HEK293T (cell line): ENCODE results near the gene ZNF362.

Source experiments
- ARNT ChIP-seq: fragments of 450-650 bp; IDR thresholded peaks from 2 replicates; pipeline ENCODE4 v1.6.1; 2017; ENCODE audit warnings: mild to moderate bottlenecking
- BHLHE40 ChIP-seq: fragments of 450-650 bp; IDR thresholded peaks from 2 replicates; pipeline ENCODE4 v1.6.1; 2016; ENCODE audit warnings: mild to moderate bottlenecking, moderate library complexity, borderline replicate concordance
- CTBP1 ChIP-seq: fragments of 450-650 bp; IDR thresholded peaks from 2 replicates; pipeline ENCODE4 v1.6.1; 2016; ENCODE audit warnings: borderline replicate concordance
- ELF4 ChIP-seq: fragments of 450-650 bp; IDR thresholded peaks from 2 replicates; pipeline ENCODE4 v1.6.1; 2017; ENCODE audit warnings: antibody characterized with exemption
- FOXA1 ChIP-seq: fragments of 450-650 bp; IDR thresholded peaks from 2 replicates; pipeline ENCODE4 v1.6.1; 2016; ENCODE audit warnings: mild to moderate bottlenecking
- FOXM1 ChIP-seq: fragments of 450-650 bp; IDR thresholded peaks from 2 replicates; pipeline ENCODE4 v1.6.1; 2017; ENCODE audit warnings: mild to moderate bottlenecking, borderline replicate concordance
- L3MBTL2 ChIP-seq: fragments of 450-650 bp; conservative IDR thresholded peaks from 2 replicates; pipeline ENCODE4 v1.6.1; 2016; ENCODE audit warnings: mild to moderate bottlenecking
- NFRKB ChIP-seq: fragments of 450-650 bp; IDR thresholded peaks from 2 replicates; pipeline ENCODE4 v1.6.1; 2016; ENCODE audit warnings: mild to moderate bottlenecking, moderate library complexity
- SP1 ChIP-seq: fragments of 450-650 bp; IDR thresholded peaks from 2 replicates; pipeline ENCODE4 v1.6.1; 2017
- SUZ12 ChIP-seq: fragments of 450-650 bp; IDR thresholded peaks from 2 replicates; pipeline ENCODE4 v1.6.1; 2016; ENCODE audit warnings: mild to moderate bottlenecking
- TARDBP ChIP-seq: fragments of 450-650 bp; IDR thresholded peaks from 2 replicates; pipeline ENCODE4 v1.6.1; 2016
- ZNF384 ChIP-seq: fragments of 450-650 bp; IDR thresholded peaks from 2 replicates; pipeline ENCODE4 v1.6.1; 2016
- TF ChIP-seq, protein P1 (sequence below): fragments of 450-650 bp; IDR thresholded peaks from 2 replicates; pipeline ENCODE4 v1.6.1; 2016

DNA sequence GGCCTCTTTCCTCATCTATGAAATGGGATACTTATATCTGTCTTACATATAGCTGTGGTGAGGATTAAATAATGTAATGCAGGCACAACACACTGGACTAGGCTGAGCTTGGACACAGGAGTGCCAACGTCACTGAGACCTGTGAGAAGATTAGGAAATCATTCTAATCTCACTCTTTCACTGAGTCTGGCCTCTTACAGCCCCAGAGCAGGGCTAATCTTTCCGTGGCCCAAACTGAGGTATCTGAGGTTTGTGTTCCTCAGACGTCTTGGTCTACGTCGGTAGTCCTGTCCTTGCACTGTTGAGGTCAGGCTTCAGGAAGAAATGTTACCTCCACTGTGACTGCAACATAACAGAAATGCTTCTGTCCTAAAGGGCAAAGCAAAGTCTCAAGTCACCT is 87.2 kb downstream of the ZNF362 start:
- TF ChIP-seq SP1 (no peak), CTBP1 (no peak), BHLHE40 (no peak), FOXM1 (no peak), TARDBP (no peak), ZNF384 (no peak), NFRKB (no peak), SUZ12 (no peak), L3MBTL2 (no peak), FOXA1 (no peak), ARNT (no peak), ELF4 (no peak)
- TF ChIP-seq, protein P1, sequence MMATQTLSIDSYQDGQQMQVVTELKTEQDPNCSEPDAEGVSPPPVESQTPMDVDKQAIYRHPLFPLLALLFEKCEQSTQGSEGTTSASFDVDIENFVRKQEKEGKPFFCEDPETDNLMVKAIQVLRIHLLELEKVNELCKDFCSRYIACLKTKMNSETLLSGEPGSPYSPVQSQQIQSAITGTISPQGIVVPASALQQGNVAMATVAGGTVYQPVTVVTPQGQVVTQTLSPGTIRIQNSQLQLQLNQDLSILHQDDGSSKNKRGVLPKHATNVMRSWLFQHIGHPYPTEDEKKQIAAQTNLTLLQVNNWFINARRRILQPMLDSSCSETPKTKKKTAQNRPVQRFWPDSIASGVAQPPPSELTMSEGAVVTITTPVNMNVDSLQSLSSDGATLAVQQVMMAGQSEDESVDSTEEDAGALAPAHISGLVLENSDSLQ = no peak
